ENCODE data around the gene JTB.

The JTB gene

DNA sequence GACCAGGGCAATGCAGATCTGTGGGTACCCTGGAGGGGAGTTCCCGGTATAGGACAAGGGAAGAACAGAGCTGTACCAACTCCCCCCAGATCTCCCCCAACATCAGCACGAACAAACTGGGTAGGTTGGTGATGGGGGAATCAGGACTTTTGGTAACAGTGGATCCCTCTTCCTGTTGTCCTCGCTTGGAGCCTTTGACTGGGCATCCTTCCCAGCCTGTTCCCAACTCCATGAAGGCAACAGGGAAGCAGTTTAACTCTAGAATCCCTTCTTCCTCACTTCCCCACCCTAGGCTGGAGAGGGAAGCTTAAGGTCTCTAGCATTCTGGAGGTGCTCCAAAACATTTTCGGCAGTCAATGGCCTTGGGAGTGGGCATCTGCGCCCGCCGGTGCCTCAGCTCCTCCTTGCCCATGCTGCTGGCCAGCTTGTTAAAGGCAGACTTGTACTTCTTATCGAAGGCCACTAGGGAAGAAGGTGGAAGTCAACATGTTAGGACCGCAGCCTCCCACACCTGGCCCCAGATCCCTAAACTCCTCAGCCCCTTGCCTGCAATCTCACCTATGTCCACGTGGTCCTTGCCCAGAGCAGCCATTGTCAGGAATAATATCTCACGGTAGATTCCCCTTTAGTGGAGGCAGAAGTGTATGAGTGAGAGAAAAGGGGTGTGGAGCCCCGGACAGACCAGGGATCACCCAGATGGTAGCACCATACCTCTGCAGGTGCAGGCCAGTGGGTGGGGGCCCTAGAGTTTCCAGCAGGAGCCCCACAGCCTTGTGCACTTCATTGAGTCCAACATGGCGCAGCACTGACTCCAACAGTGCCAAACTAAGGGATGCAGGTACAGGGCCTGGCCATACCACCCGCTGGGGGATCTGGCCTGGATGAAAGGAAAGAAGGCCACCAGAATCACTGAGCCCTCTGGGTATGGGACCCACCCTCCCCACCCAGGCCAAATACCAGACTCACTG is 47.2 kb downstream of the JTB start:
- DNase-seq, result no peak

DNA sequence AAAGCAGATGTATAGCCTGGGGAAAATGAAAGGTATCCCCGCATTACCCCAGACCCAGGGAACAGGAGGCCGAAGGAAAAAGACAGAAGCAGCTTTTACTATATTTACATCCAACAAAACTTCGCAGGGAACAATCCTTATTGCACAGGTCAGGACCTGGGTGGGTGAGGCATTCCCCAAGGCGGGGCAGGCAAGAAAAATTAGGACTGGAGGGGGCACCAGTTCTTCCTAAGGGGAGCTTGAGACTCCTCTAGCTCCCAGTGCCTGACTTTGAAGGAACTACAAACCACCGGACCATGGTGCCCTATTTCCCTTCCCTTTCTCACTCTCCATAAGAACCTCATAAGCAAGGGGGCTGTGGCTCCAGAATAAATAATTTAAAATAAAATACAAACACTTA is 48.0 kb downstream of the JTB start:
- no peak for DNase-seq

DNA sequence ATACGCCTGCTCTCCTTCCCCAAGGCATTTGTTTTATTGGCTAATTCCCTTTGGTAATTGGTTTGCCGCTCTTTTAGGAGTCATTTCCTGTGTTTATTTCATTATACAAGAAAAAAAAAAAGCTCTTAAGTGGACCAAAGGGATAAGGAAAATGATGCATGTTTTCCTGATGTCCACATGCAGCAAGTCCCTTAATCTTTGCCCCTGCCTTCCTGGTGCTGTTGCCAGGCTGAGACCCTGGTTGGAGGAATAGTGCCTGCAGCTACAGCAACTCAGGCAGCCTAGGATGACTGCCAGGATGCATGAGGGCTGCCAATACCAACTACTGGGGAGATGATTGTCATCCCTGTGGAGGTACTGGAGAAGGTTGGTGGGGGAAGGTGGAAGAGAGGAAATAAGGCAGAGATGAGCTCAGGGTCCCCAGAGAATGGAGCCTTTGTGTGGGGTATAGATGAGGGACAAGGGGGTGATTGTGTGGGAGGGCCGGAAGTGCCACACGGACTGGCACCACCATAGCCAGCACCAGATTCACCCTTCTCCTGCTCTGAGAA is 48.6 kb downstream of the JTB start:
- DNase-seq, result no peak

DNA sequence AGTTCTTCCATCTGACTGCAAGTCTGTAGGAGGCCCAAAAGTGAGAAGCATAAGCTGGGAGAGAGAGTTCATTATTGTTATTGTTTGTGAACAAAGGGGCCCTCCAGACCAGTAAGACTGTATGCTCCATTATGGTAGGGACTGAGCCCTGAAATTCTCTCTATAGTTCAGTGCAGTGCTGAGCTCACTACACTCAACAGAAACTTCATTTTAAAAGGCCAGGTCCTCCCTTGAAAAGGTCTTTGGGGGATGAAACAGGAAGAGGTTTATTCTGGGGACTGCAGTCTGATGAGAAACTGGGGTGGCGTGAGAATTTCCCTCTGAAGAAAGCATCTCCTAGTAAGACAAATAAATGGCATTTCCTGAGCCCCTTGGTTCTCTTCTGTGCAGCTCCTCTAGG is 49.2 kb downstream of the JTB start:
- no peak for DNase-seq

DNA sequence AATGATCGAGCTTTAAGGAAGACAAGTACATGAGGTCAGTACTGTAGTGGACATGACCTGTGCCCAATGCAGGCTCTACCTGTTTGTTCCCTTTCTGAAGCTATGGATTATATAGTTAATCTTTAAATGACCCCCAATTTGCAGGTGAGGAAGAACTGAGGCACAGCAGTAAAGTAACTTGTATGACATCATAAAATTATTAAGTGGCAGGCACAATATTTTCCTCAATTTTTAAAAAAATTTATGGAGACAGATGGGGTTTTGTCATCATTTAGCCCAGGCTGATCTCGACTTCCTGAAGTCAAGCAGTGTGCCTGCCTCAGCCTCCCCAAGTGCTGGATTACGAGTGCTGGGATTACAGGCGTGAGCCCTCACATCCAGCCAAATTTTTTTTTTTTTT is 51.1 kb downstream of the JTB start:
- no peak for DNase-seq
